ENCODE measurements around the gene ITSN2.

DNA sequence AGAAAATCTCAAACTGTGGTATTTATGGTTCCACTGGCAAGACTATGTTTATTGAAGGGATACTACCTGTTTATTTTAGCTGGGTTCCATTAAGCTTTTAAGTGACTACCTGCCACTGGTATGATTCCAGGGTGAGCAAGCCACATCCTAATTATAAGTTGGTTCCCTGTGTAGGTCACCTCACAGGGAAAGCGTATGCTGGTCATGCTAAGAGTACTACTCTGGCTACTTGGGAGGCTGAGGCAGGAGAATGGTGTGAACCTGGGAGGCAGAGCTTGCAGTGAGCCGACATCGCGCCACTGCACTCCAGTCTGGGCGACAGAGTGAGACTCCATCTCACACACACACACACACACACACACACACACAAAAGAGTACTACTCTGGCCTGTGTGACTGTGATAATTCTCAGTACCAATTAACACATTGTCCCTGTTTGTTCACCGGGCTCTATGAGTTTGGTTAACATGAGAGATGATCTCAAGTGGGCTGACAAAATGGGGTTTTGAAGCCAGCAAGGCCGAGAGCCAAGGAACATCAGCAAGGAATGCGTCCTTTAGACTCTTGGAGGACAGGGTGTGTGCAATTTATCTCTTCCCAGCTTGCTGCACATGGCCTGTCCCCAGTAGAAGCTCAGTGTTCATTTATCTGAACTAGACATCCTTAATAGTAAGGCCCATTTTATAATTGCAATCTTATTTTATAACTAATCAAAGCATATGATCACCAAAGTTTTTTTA is 15.2 kb upstream of the ITSN2 start:
- TF ChIP-seq, protein P1, sequence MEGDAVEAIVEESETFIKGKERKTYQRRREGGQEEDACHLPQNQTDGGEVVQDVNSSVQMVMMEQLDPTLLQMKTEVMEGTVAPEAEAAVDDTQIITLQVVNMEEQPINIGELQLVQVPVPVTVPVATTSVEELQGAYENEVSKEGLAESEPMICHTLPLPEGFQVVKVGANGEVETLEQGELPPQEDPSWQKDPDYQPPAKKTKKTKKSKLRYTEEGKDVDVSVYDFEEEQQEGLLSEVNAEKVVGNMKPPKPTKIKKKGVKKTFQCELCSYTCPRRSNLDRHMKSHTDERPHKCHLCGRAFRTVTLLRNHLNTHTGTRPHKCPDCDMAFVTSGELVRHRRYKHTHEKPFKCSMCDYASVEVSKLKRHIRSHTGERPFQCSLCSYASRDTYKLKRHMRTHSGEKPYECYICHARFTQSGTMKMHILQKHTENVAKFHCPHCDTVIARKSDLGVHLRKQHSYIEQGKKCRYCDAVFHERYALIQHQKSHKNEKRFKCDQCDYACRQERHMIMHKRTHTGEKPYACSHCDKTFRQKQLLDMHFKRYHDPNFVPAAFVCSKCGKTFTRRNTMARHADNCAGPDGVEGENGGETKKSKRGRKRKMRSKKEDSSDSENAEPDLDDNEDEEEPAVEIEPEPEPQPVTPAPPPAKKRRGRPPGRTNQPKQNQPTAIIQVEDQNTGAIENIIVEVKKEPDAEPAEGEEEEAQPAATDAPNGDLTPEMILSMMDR (IDR thresholded peaks at IDR 0.05) = no peak
- TF ChIP-seq POLR2A (IDR thresholded peaks at IDR 0.05) = no peak
